ENCODE measurements around the gene ZNF692.
"Not testable (repeated sequence)": the region's sequence is repeated elsewhere in the genome, so short reads cannot be mapped to it uniquely, and the experiment has no call there.

Gene ZNF692

GRCh38 chr1:248858891-248859889 is at the start of gene ZNF692:
Gene ZNF692 (minus strand): TSS chr1:248859085. CDS start chr1:248858309, 776 bp downstream.
- DNase-seq (ENCODE audit: low spot score): peak; percentile 97

GRCh38 chr1:248906753-248907661 is 48.1 kb upstream of the ZNF692 start:
- no peak for DNase-seq (ENCODE audit: low spot score)

GRCh38 chr1:248906009-248906752 is 47.3 kb upstream of the ZNF692 start, which contains the start of gene PGBD2:
Gene PGBD2 (plus strand): TSS chr1:248906235. CDS start chr1:248913863, 7,628 bp downstream.
- DNase-seq (ENCODE audit: low spot score): peak; percentile 97

GRCh38 chr1:248905662-248906008 is 46.8 kb upstream of the ZNF692 start:
- no peak for DNase-seq (ENCODE audit: low spot score)

- DNase-seq (ENCODE audit: low spot score): no peak
These were observed 45.7 kb upstream of the ZNF692 start for GRCh38 chr1:248904437-248905216.

GRCh38 chr1:248901578-248901977 is 42.7 kb upstream of the ZNF692 start:
- no peak for DNase-seq (ENCODE audit: low spot score)

- no peak for DNase-seq (ENCODE audit: low spot score)
These were observed 41.8 kb upstream of the ZNF692 start for GRCh38 chr1:248900637-248901036.

- DNase-seq (ENCODE audit: low spot score): no peak
These were observed 38.8 kb upstream of the ZNF692 start for GRCh38 chr1:248897412-248898337.

GRCh38 chr1:248894837-248895236 is 36.0 kb upstream of the ZNF692 start:
- DNase-seq (ENCODE audit: low spot score): no peak

GRCh38 chr1:248892590-248892989 is 33.7 kb upstream of the ZNF692 start:
- DNase-seq (ENCODE audit: low spot score): no peak

- DNase-seq (ENCODE audit: low spot score): no peak
These were observed 32.9 kb upstream of the ZNF692 start for GRCh38 chr1:248891758-248892157.

GRCh38 chr1:248890549-248891498 is 31.9 kb upstream of the ZNF692 start:
- DNase-seq (ENCODE audit: low spot score): no peak

GRCh38 chr1:248889914-248890243 is 31.0 kb upstream of the ZNF692 start:
- not testable (repeated sequence) for DNase-seq (ENCODE audit: low spot score)

- DNase-seq (ENCODE audit: low spot score): no peak
These were observed 27.5 kb upstream of the ZNF692 start for GRCh38 chr1:248886237-248886895.

- DNase-seq (ENCODE audit: low spot score): peak; percentile 61
These were observed 26.8 kb upstream of the ZNF692 start for GRCh38 chr1:248885646-248886045.

GRCh38 chr1:248884632-248885295 is 25.9 kb upstream of the ZNF692 start:
- DNase-seq (ENCODE audit: low spot score): peak; percentile 11

GRCh38 chr1:248882427-248882826 is 23.5 kb upstream of the ZNF692 start:
- not testable (repeated sequence) for DNase-seq (ENCODE audit: low spot score)

- no peak for DNase-seq (ENCODE audit: low spot score)
These were observed 22.4 kb upstream of the ZNF692 start for GRCh38 chr1:248881261-248881660.
